Effector CD8-positive, alpha-beta T cell (primary cell): Measurements from ENCODE around the gene NCOA4.
"Not testable (repeated sequence)": the region's sequence is repeated elsewhere in the genome, so short reads cannot be mapped to it uniquely, and the experiment has no call there.

Experiments
- DNase-seq: peaks from one replicate; lab custom pipeline; 2025; lab: John Stamatoyannopoulos, UW

The NCOA4 gene

GRCh38 chr10:46019569-46020343, 10.7 kb downstream of the NCOA4 start:
- no peak for DNase-seq

GRCh38 chr10:46019177-46019528, 11.3 kb downstream of the NCOA4 start:
- no peak for DNase-seq

DNA sequence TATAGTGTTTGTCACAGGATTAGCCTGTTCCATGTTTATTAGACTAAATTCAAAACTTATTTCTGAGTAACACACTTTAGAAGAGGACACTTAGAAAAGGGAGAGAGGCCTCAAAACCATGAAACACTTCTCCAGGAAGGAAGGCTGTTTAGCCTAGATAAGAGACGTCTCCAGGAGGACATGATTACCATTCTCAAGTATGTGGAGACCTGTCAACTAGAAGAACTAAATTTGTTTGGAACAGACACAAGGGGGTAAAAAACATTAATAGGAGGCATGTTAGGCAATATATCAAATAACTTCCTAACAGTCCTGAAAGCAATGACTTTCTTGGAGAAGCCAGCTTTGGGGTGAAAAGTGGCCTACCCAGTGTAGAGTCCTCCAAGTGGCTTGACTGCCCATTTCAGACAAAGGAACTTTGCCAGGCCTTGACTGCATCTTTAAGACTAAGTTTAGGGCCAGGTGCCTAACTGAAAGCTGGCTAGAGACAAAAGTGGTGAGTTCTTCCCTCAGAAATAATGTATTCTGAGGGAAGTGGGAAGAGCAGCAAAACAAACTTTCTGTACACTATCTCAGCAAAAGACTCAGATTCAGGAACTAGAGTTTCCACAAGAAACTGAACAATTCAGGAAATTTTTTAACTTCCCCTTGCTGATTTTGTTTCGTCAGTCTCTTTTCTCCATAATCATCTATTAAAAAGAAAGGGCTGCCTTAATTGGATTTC, 11.8 kb downstream of the NCOA4 start:
- no peak for DNase-seq

DNA sequence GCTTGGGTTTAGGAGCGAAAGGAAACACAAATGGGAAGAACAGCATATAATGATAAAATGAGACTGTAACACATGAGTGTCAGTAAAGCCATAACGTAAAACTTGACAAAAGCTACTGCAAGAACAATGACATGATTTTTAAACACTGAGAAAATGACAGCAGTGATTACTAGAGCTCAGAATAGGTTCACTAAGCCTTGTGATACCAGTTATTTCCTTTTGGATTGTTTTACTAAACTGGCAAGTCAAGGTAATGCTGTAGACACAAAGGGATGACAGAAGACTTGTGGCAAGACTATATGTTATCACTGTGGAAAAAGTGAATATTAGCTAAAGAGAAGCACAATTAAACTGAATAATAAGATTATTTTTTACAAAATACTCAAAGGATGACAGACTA, 12.7 kb downstream of the NCOA4 start:
- no peak for DNase-seq

GRCh38 chr10:46016811-46017210, 13.6 kb downstream of the NCOA4 start:
- no peak for DNase-seq

- no peak for DNase-seq
These were observed 14.2 kb downstream of the NCOA4 start for GRCh38 chr10:46016190-46016589.

GRCh38 chr10:46014683-46015405, 15.6 kb downstream of the NCOA4 start:
- no peak for DNase-seq

GRCh38 chr10:46014206-46014605, 16.2 kb downstream of the NCOA4 start:
- no peak for DNase-seq

DNA sequence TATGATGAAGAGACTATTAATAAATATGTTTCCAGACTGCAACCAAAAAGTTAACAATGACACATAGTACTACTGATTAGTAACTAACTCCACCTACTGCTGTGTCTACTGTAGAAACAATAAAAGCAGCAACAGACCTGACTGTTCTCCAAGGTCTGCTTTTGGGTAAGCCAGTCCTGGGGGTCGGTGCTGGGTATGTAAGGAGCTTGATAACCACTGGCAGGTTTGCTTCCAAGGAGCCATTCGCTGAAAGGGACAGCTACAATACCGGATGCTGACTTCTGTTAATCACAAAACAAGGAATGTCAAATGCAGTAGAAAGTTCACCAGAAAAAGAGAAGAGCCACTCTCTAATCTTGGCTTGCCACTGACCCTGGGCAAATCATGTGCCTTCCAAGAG, 17.7 kb downstream of the NCOA4 start:
- no peak for DNase-seq

GRCh38 chr10:46006219-46006618, 24.2 kb downstream of the NCOA4 start:
- DNase-seq = no peak

GRCh38 chr10:46005383-46005782, 25.0 kb downstream of the NCOA4 start:
- DNase-seq = no peak

GRCh38 chr10:46004963-46005362, 25.5 kb downstream of the NCOA4 start:
- DNase-seq = no peak

DNA sequence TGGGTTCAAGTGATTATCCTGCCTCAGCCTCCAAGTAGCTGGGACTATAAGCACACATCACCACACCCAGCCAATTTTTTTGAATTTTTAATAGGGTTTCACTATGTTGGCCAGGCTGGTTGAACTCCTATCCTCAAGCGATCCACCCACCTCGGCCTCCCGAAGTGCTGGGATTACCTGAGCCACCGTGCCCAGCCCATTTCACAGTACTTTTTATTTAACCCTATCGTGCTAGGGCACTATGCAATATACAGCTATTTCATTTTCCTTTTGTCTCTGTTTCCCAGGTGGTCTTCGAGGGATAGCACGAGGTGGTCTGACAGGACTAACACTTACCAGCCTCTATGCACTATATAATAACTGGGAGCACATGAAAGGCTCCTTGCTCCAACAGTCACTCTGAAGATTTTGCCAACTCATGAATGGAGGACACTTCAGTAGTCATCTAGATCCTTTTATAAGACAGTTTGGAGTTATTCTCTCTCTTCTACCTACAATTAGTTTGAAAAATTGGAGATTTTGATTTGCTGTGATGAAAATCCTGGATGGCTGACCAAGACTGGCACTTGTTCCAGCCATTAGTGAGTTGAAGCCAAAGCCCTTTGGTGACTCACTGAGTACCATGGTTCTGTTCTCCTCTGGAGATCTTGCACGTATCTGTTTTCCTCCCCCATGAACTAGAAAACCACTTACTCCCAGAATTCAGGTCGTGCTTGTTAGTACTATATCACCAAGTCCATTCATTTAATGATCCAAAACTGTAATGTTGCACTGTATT, 27.3 kb downstream of the NCOA4 start:
- no peak for DNase-seq

GRCh38 chr10:46002189-46002687, 28.2 kb downstream of the NCOA4 start:
- DNase-seq = not testable (repeated sequence)

- DNase-seq = no peak
These were observed 29.2 kb downstream of the NCOA4 start for GRCh38 chr10:46001187-46001756.

GRCh38 chr10:46000538-46000937, 29.9 kb downstream of the NCOA4 start:
- DNase-seq = no peak

DNA sequence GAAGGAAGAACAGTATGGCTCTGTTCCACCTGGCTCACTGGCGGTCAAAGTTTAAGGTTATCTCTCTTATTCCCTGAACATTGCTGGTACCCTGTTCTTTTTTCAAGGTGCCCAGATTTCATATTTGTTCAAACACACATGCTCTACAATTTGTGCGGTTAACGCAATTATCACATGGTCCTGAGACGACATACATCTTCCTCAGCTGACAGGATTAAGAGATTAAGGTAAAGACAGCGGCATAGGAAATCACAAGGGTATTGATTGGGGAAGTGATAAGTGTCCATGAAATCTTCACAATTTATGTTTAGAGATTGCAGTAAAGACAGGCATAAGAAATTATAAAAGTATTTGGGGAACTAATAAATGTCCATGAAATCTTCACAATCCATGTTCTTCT, 30.5 kb downstream of the NCOA4 start:
- not testable (repeated sequence) for DNase-seq

- DNase-seq = no peak
These were observed 32.2 kb downstream of the NCOA4 start for GRCh38 chr10:45997994-45998763.

GRCh38 chr10:45997557-45997956, 32.9 kb downstream of the NCOA4 start:
- DNase-seq = no peak

GRCh38 chr10:45985590-45985989, 44.8 kb downstream of the NCOA4 start:
- DNase-seq = not testable (repeated sequence)

- not testable (repeated sequence) for DNase-seq
These were observed 46.0 kb downstream of the NCOA4 start for GRCh38 chr10:45984473-45984872.
